CD8-positive, alpha-beta memory T cell (primary cell): ENCODE measurements around the gene ADIG. TPM values are rescaled to one million over a fixed set of nuclear protein-coding genes. Genes with fewer than 3 reads are reported as not detected.

Source experiments
- CTCF ChIA-PET: fragments of 350-600 bp; sonication (Branson Sonifier 250); formaldehyde crosslinking; loops from one replicate; lab custom pipeline; 2021; ENCODE audit warnings: antibody characterized with exemption; lab: Charles Lee
- POLR2A ChIA-PET: fragments of 350-600 bp; sonication (Branson Sonifier 250); formaldehyde crosslinking; loops from one replicate; lab custom pipeline; 2021; ENCODE audit warnings: antibody characterized with exemption; lab: Charles Lee
- DNase-seq, 5 donors: peaks; one replicate each; pipeline versions ENCODE4 v3.0.0 to v3.0.0-alpha.2; 2020 to 2022; ENCODE audit warnings: mixed read lengths in 1 of 5
- H3K27ac ChIP-seq: one replicate; pipeline ENCODE4 v1.7.0; 2013; ENCODE audit warnings: low read depth, mild to moderate bottlenecking, low read length, moderate library complexity
- H3K27me3 ChIP-seq: 2 replicates; pipeline ENCODE4 v1.7.0; 2013; ENCODE audit warnings: low read length, mild to moderate bottlenecking; ENCODE audit not compliant: insufficient read depth, poor library complexity, severe bottlenecking
- H3K36me3 ChIP-seq: 2 replicates; pipeline ENCODE4 v1.7.0; 2013; ENCODE audit warnings: mild to moderate bottlenecking, low read length, moderate library complexity; ENCODE audit not compliant: insufficient read depth
- H3K4me1 ChIP-seq: 2 replicates; pipeline ENCODE4 v1.7.0; 2013; ENCODE audit warnings: mild to moderate bottlenecking, low read length, moderate library complexity; ENCODE audit not compliant: insufficient read depth
- H3K4me3 ChIP-seq: 2 replicates; pipeline ENCODE4 v1.7.0; 2013; ENCODE audit warnings: mild to moderate bottlenecking, low read length
- H3K9me3 ChIP-seq: 2 replicates; pipeline ENCODE4 v1.7.0; 2013; ENCODE audit warnings: mild to moderate bottlenecking, low read length
- H3K27ac Mint-ChIP-seq, 8 donors: one replicate each; pipeline ENCODE4 v1.8.0; 2020 to 2021; ENCODE audit warnings: mixed read lengths in 8 of 8, mild to moderate bottlenecking in 6 of 8, inconsistent platforms in 3 of 8, moderate library complexity in 3 of 8
- H3K27me3 Mint-ChIP-seq, 2 donors: one replicate each; pipeline ENCODE4 v1.8.0; 2020 to 2021; ENCODE audit warnings: mixed read lengths in 2 of 2, mild to moderate bottlenecking in 1 of 2, moderate library complexity in 1 of 2
- H3K36me3 Mint-ChIP-seq, 3 donors: one replicate each; pipeline ENCODE4 v1.8.0; 2020 to 2021; ENCODE audit warnings: mixed read lengths in 3 of 3, inconsistent platforms in 1 of 3, mild to moderate bottlenecking in 1 of 3
- H3K4me1 Mint-ChIP-seq, 3 donors: one replicate each; pipeline ENCODE4 v1.8.0; 2020 to 2021; ENCODE audit warnings: mixed read lengths in 3 of 3, inconsistent platforms in 1 of 3, mild to moderate bottlenecking in 1 of 3
- H3K4me3 Mint-ChIP-seq, 7 donors: one replicate each; pipeline ENCODE4 v1.8.0; 2020 to 2021; ENCODE audit warnings: mixed read lengths in 7 of 7, mild to moderate bottlenecking in 6 of 7, moderate library complexity in 4 of 7, inconsistent platforms in 2 of 7
- H3K9me3 Mint-ChIP-seq, 5 donors: one replicate each; pipeline ENCODE4 v1.8.0; 2020 to 2022; ENCODE audit warnings: mixed read lengths in 5 of 5, mild to moderate bottlenecking in 3 of 5, moderate library complexity in 2 of 5, inconsistent platforms in 1 of 5
- polyA plus RNA-seq: library from polyadenylated mRNA; unstranded; fragments of 300-500 nt; fragmentation: Illumina TruSeq; gene quantifications from one replicate; pipeline ENCODE4 v1.2.3, GENCODE V29; 2021
- total RNA-seq, 2 experiments: library from RNA; stranded (reverse); gene quantifications; one replicate each; pipeline ENCODE4 v1.2.3, GENCODE V29; 2021

The ADIG gene
- total and polyA plus RNA-seq, 3 experiments from 2014 or later = not detected

GRCh38 chr20:38579219-38579910 is 1.6 kb upstream of the ADIG start:
- H3K9me3 Mint-ChIP-seq = no peaks in the 10 kb centered on the region
- no peak overlapping the region for H3K4me3 ChIP-seq
- peak overlapping the region in 4 of 8 donors; percentile 18 to 75 (median 43) for H3K27ac Mint-ChIP-seq
- ChIA-PET CTCF (no interaction called here), POLR2A (no interaction called here)
- no peak overlapping the region for H3K4me3 Mint-ChIP-seq
- no peaks in the 10 kb centered on the region for H3K9me3 ChIP-seq
- peaks cover 16% of the 10 kb centered on the region for H3K36me3 ChIP-seq
- peaks cover 0 to 34% (median 5%) of the 10 kb centered on the region in 3 donors for H3K36me3 Mint-ChIP-seq
- peaks cover 0 to 1% of the 10 kb centered on the region in 2 donors for H3K27me3 Mint-ChIP-seq
- H3K4me1 ChIP-seq = no peaks in the 10 kb centered on the region
- no peak overlapping the region for H3K27ac ChIP-seq
- no peaks in the 10 kb centered on the region for H3K27me3 ChIP-seq
- no peak for DNase-seq
- H3K4me1 Mint-ChIP-seq = no peaks in the 10 kb centered on the region

GRCh38 chr20:38579921-38580320 is 1.1 kb upstream of the ADIG start:
- no peaks in the 10 kb centered on the region for H3K27me3 ChIP-seq
- H3K27me3 Mint-ChIP-seq = peaks cover 0 to 1% of the 10 kb centered on the region in 2 donors
- H3K36me3 Mint-ChIP-seq = peaks cover 0 to 28% (median 1%) of the 10 kb centered on the region in 3 donors
- no peaks in the 10 kb centered on the region for H3K9me3 Mint-ChIP-seq
- peak overlapping the region in 4 of 8 donors; percentile 33 to 75 (median 55) for H3K27ac Mint-ChIP-seq
- no peak overlapping the region for H3K27ac ChIP-seq
- H3K36me3 ChIP-seq = peaks cover 11% of the 10 kb centered on the region
- H3K4me3 ChIP-seq = no peak overlapping the region
- H3K4me1 ChIP-seq = no peaks in the 10 kb centered on the region
- ChIA-PET CTCF (no interaction called here), POLR2A (no interaction called here)
- H3K9me3 ChIP-seq = no peaks in the 10 kb centered on the region
- no peak overlapping the region for H3K4me3 Mint-ChIP-seq
- no peak for DNase-seq
- no peaks in the 10 kb centered on the region for H3K4me1 Mint-ChIP-seq

DNA sequence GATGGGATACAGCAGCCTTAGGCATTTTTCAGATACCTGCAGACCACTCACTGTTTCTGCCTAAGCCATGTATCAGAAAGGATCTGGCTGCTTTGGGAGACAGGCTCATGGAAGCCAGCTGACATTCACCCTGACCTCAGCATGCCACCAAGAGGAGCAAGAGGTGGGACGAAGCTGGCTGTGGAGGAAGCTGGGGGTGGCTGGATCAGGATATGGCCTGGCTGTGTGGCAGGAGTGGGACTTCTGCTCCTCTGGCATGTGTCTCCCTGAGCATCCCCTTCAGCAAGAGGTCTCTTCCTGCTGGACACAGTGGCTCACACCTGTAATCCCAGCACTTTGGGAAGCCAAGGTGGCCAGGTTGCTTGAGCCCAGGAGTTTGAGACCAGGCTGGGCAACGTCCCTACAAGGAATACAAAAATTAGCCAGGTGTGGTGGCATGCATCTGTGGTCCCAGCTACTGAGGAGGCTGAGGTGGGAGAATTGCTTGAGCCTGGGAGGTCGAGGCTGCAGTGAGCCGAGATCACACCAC is 897 bp downstream of the ADIG start:
- peaks cover under 1 to 6% of the 10 kb centered on the region in 2 donors for H3K27me3 Mint-ChIP-seq
- Histone ChIP-seq H3K27me3 (no peaks in the 10 kb centered on the region), H3K36me3 (no peaks in the 10 kb centered on the region), H3K27ac (no peak overlapping the region), H3K4me1 (no peaks in the 10 kb centered on the region), H3K4me3 (no peak overlapping the region), H3K9me3 (no peaks in the 10 kb centered on the region)
- no peaks in the 10 kb centered on the region for H3K9me3 Mint-ChIP-seq
- ChIA-PET CTCF (no interaction called here), POLR2A (no interaction called here)
- H3K4me1 Mint-ChIP-seq = no peaks in the 10 kb centered on the region
- no peak overlapping the region for H3K27ac Mint-ChIP-seq
- H3K4me3 Mint-ChIP-seq = no peak overlapping the region
- no peak for DNase-seq
- H3K36me3 Mint-ChIP-seq = peaks cover 0 to 10% (median 0%) of the 10 kb centered on the region in 3 donors

- Histone ChIP-seq H3K27ac (no peak overlapping the region), H3K4me1 (no peaks in the 10 kb centered on the region), H3K36me3 (no peaks in the 10 kb centered on the region), H3K4me3 (no peak overlapping the region), H3K9me3 (no peaks in the 10 kb centered on the region), H3K27me3 (no peaks in the 10 kb centered on the region)
- Mint-ChIP-seq H3K36me3 (peaks cover 0 to 1% (median 0%) of the 10 kb centered on the region in 3 donors), H3K27me3 (peaks cover under 1 to 9% of the 10 kb centered on the region in 2 donors), H3K4me3 (no peak overlapping the region), H3K4me1 (no peaks in the 10 kb centered on the region), H3K9me3 (no peaks in the 10 kb centered on the region), H3K27ac (no peak overlapping the region)
- DNase-seq = no peak
- POLR2A ChIA-PET = no interaction called here
- CTCF ChIA-PET = no interaction called here
Observed at GRCh38 chr20:38583306-38583705, 2.3 kb downstream of the ADIG start.

DNA sequence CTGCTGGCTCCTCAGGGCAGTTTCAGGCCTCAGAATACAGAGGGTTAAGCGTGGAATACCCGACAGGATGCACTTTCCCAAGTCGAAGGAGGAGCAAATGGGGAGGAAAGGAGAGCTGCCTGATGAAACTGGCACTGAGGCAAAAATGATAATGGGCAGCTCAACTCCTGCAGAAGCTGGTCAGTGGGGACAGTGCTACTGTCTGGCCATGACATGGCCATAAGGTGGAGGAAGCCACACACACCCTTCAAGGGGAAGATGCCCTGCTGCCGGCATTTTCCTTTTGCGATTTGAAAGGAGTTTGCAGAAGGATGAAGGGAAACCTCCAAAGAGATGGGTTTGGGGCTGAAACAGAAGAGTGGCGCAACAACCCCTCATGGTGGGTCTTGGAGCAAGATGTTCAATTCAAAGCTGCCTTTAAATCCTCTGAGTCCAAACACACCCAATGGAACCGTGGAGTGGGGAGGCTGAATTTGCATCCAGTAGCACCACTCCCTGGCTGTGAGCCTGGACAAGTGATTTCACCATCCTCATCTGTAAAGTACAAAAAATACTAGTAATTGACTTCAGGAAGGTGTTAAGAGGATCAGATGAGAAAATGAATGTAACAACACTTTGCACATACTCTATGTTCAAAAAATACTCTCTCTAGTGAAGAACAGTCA is 3.2 kb downstream of the ADIG start:
- H3K9me3 ChIP-seq = no peaks in the 10 kb centered on the region
- Mint-ChIP-seq H3K4me1 (no peaks in the 10 kb centered on the region), H3K27me3 (peaks cover 5 to 9% of the 10 kb centered on the region in 2 donors), H3K27ac (peak overlapping the region in 1 of 8 donors; percentile 38), H3K9me3 (no peaks in the 10 kb centered on the region), H3K4me3 (no peak overlapping the region), H3K36me3 (no peaks in the 10 kb centered on the region)
- no peaks in the 10 kb centered on the region for H3K27me3 ChIP-seq
- H3K36me3 ChIP-seq = no peaks in the 10 kb centered on the region
- H3K27ac ChIP-seq = no peak overlapping the region
- CTCF ChIA-PET = no interaction called here
- POLR2A ChIA-PET = no interaction called here
- no peak for DNase-seq
- H3K4me3 ChIP-seq = no peak overlapping the region
- no peaks in the 10 kb centered on the region for H3K4me1 ChIP-seq

- H3K36me3 Mint-ChIP-seq = no peaks in the 10 kb centered on the region
- no peak overlapping the region for H3K4me3 ChIP-seq
- CTCF ChIA-PET = no interaction called here
- H3K27ac Mint-ChIP-seq = no peak overlapping the region
- H3K9me3 ChIP-seq = no peaks in the 10 kb centered on the region
- DNase-seq = no peak
- H3K4me3 Mint-ChIP-seq = no peak overlapping the region
- H3K4me1 ChIP-seq = no peaks in the 10 kb centered on the region
- H3K27me3 Mint-ChIP-seq = peaks cover 5 to 9% of the 10 kb centered on the region in 2 donors
- POLR2A ChIA-PET = no interaction called here
- no peaks in the 10 kb centered on the region for H3K36me3 ChIP-seq
- H3K9me3 Mint-ChIP-seq = no peaks in the 10 kb centered on the region
- no peak overlapping the region for H3K27ac ChIP-seq
- no peaks in the 10 kb centered on the region for H3K27me3 ChIP-seq
- H3K4me1 Mint-ChIP-seq = no peaks in the 10 kb centered on the region
Observed at GRCh38 chr20:38585404-38586180, 4.6 kb downstream of the ADIG start.

DNA sequence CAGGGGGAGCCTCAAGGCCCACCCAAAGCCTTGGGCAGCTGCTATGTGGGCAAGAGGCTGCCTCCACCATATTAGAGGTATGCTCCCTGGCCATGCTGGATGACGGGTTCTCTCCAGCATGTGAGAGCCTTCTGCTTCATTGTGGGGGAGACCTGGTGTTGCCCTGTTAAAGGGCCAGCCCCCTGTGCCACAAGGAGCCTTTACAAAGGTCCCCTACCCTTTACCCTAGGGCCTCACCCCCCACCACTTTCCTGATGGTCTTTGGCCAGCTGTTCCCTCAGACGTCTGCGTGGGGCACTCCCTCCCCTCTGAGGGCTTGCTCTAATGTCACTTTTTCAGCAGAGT is 5.2 kb downstream of the ADIG start:
- Mint-ChIP-seq H3K4me3 (no peak overlapping the region), H3K4me1 (no peaks in the 10 kb centered on the region), H3K27me3 (peaks cover 5 to 9% of the 10 kb centered on the region in 2 donors), H3K27ac (no peak overlapping the region), H3K9me3 (no peaks in the 10 kb centered on the region), H3K36me3 (no peaks in the 10 kb centered on the region)
- Histone ChIP-seq H3K36me3 (no peaks in the 10 kb centered on the region), H3K27me3 (no peaks in the 10 kb centered on the region), H3K4me1 (no peaks in the 10 kb centered on the region), H3K27ac (no peak overlapping the region), H3K9me3 (no peaks in the 10 kb centered on the region), H3K4me3 (no peak overlapping the region)
- ChIA-PET POLR2A (no interaction called here), CTCF (no interaction called here)
- no peak for DNase-seq

GRCh38 chr20:38588303-38588702 is 7.3 kb downstream of the ADIG start:
- no peaks in the 10 kb centered on the region for H3K4me1 Mint-ChIP-seq
- no peak overlapping the region for H3K4me3 ChIP-seq
- H3K4me1 ChIP-seq = no peaks in the 10 kb centered on the region
- H3K27ac ChIP-seq = no peak overlapping the region
- H3K27me3 Mint-ChIP-seq = peaks cover 9 to 11% of the 10 kb centered on the region in 2 donors
- CTCF ChIA-PET = no interaction called here
- H3K27ac Mint-ChIP-seq = peak overlapping the region in 1 of 8 donors; percentile 61
- no peak overlapping the region for H3K4me3 Mint-ChIP-seq
- POLR2A ChIA-PET = no interaction called here
- no peaks in the 10 kb centered on the region for H3K9me3 Mint-ChIP-seq
- H3K27me3 ChIP-seq = no peaks in the 10 kb centered on the region
- no peaks in the 10 kb centered on the region for H3K9me3 ChIP-seq
- no peak for DNase-seq
- H3K36me3 ChIP-seq = no peaks in the 10 kb centered on the region
- H3K36me3 Mint-ChIP-seq = no peaks in the 10 kb centered on the region
